NOMO-1 treated with dmso at 0.1 percent for 144 hours (cell line): ENCODE measurements around the gene PRKCSH.
"Not testable (repeated sequence)": the region's sequence is repeated elsewhere in the genome, so short reads cannot be mapped to it uniquely, and the experiment has no call there.

Experiments
- DNase-seq: peaks from one replicate; lab custom pipeline; 2025; ENCODE audit not compliant: unreplicated experiment; lab: John Stamatoyannopoulos, UW

Gene PRKCSH

GRCh38 chr19:11420429-11421370 lies 14.7 kb upstream of the PRKCSH start:
- no peak for DNase-seq

GRCh38 chr19:11421371-11422098 lies 13.9 kb upstream of the PRKCSH start:
- DNase-seq: no peak

DNA sequence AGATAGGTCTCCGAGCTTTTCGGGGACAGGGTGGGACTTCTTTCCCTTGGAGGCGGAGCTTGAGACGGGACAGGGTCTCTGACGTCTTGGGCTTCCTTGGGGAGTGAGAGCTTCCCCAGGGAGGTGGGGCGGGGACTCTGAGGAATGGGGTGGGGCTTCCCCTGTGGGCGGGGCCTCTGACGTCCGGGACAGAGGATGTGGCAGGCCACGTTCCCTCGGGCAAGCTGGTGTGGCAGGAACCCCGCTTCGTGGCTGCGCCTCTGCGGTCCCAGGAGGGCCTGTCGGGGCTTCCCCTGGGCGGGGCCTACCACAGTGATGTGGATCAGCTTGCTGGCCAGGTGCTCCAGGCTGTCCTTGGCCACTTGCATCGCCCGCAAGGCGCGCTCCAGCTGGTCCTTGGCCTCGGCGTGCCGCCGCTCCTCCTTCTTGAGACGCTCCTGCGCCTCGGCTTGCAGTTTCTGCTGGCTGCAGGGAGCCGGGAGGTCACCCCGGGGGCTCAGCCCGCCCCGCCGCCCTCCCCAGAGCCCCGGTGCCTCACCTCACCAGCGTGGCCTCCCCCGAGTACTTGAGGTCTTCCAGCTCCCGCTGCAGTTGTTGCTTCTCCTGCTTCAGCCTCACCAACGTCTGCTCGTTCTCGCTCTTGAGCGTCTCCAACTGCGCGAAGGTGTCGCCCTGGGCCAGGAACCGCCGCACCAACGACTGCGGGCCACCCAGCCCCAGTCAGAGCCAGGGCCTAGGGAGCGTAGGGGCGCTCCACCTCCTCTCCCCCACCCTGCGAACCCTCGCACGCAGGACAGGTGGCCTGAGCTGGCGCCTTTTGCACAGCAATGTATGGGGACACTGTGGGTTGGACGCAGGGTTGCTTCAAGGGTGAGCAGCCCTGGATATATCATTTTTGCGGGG lies 13.0 kb upstream of the PRKCSH start:
- DNase-seq: no peak

- no peak for DNase-seq
These were observed 12.2 kb upstream of the PRKCSH start for GRCh38 chr19:11423164-11423790.

GRCh38 chr19:11423791-11424181 lies 11.6 kb upstream of the PRKCSH start:
- DNase-seq: no peak

DNA sequence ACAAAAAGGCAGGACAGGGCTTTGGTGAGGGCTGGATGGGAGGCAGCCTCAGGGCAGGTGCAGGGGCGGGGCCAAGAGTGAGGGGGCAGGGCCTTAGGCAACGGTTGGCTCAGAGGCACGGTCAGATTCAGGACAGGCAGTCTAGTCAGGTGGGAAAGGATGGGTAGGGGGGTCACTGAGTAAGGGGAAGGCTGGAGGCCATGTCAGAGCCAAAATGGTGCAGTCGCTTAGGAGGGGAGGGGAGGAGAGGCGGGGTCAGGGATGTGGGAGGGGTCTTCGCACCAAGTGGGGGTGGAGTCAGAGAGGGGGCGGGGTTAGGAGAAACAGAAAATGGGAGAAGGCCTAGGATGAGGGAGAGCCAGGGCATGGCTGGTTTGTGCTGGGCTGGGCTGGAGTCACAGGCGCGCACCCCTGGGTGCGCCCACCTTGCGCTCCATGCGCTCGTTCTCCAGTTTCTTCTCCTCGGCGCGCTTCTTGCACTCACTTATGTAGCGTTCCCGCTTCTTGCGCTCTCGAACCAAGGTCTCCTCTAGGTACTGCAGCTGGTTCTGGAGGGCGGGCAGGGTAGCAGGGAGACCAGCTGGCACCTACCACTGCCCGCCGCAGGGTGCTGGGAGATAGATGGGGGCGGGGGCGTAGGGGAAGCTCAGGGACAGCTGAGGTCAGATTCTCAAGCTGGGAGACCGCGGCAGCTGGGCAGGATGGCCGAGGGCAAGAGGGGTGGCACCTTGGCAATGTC lies 9.5 kb upstream of the PRKCSH start:
- DNase-seq: no peak

DNA sequence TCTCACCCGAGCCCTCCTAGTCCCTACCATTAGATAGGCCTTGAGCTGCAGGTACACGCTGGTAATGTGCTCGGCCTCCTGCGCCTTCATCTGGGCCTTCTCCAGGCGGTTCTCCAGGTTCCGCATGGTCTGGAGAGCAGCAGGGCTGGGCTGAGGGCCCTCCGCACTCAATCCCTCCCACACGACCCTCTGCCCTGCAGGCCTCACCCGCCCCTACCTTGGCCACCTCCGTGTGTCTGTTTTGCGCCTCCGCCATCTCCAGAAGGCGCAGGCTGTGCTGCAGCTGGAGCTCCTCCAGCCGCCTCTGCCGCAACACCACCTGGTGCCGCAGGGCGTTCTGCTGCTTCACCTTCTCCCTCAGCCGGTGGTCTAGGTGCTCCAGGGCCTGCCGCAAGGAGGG lies 8.8 kb upstream of the PRKCSH start:
- no peak for DNase-seq

DNA sequence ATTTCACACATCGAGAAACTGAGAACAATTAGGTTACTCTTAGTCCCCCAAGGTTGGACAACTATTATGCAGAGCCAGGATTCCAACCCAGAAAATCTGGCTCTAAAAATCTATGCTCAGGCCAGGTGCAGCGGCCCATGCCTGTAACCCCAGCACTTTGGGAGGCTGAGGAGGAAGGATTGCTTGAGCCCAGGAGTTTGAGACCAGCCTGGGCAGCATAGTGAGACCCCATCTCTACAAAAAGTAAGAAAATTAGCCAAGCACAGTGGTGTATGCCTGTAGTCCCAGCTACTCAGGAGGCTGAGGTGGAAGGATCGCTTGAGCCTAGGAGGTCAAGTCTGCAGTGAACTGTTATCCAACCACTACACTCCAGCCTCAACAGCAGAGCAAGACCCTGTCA lies 1.9 kb upstream of the PRKCSH start:
- not testable (repeated sequence) for DNase-seq

DNA sequence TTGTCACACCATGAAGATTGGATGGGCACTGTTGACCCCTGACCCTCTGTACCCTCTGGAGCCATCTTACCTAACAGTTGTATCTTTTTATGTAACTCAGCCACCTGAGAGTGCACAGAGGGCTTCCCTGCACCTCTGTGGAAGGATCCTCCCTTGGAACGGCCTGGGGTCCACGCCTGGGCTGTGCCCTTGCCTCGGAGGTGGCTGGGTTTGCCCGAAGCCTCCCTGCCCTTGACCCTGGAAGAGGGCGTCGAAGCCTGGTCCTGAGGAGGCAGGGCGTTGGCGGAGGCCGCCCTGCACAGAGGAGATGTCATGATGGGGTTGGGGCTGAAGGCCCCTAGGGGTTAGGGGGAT lies 755 bp upstream of the PRKCSH start:
- no peak for DNase-seq

GRCh38 chr19:11435833-11436313 lies 438 bp downstream of the PRKCSH start:
- DNase-seq: no peak

DNA sequence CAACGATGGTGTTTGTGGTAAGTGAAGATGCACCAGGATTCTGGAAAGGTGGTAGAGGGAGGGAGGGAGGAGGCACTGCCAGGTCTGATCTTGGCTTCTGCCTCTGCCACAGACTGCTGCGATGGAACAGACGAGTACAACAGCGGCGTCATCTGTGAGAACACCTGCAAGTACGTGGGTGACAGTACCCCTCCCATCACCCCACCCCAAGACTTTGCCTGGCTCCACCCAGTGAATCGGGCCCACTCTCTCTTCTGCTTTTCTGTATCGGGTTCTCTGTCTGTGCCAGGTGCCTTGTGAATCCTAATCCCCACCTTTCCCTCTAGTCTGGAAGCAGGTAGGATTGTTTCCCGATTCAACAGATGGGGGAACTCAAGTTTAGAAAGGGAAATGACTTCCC lies 2.5 kb downstream of the PRKCSH start:
- DNase-seq: no peak

GRCh38 chr19:11444059-11444458 lies 8.6 kb downstream of the PRKCSH start:
- no peak for DNase-seq

DNA sequence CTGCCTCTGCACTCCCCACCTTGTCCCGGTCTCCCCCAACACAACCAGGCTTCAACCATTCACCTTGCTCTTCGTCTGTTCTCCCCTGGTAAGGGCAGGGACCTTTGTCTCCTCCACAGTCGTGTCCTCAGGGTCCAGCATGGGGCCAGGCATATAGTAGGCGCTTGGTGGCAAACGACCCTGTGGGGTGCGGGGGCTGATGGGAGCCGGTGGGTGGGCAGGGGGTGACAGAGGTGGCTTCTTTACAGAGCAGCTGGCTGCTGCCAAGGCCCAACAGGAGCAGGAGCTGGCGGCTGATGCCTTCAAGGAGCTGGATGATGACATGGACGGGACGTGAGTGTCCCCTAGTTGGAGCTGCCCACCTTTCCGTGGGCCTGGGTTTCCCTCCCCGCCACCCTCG lies 9.7 kb downstream of the PRKCSH start:
- no peak for DNase-seq

DNA sequence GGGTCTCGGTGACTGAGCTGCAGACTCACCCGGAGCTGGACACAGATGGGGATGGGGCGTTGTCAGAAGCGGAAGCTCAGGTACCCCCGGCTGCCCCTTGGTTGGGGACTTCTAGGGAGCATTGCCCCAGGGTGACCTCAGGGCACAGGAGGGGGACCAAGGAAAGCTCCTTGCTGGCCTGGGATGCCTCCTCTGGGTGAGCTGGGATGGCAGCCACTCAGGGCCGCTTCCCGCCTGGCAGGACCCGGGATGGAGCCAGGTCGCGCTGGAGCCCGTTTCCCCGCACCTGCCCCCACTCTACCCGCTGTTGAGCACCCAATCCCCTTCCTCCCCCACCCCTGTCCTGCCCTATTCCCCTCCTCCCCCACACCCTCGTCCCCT lies 10.8 kb downstream of the PRKCSH start:
- DNase-seq: no peak

- DNase-seq: no peak
These were observed 11.3 kb downstream of the PRKCSH start for GRCh38 chr19:11446652-11447301.

DNA sequence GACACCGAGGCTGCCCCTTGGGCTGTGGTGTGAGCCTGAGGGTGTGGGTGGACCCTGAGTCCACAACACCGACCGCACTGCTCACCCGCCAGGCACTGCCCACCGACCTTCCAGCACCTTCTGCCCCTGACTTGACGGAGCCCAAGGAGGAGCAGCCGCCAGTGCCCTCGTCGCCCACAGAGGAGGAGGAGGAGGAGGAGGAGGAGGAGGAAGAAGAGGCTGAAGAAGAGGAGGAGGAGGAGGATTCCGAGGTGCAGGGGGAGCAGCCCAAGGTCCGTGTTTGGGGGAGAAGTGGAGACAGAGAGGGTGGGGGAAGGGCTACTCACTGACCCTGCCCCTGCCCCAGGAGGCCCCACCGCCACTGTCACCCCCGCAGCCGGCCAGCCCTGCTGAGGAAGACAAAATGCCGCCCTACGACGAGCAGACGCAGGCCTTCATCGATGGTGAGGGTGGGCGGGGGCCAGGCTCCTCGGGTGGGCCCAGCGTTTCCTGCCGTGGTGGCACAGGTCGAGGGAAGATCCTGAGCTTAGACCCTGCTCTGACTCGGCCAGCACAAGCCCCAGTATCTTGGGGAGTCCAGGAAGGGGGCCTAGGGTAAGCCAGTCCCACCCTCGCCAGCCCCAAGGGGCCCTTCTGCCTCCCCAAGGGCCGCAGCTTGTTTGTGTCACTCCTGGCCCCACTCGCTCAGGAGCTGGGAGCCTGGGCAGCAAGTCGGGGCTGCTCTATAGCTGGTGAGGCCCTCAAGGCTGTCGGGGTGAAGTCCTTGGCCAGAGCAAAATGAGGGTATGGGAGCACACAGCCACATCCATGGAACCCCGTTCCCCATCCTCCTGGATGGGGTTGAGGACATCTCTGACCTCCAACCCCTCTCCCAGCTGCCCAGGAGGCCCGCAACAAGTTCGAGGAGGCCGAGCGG lies 12.2 kb downstream of the PRKCSH start:
- DNase-seq: no peak

DNA sequence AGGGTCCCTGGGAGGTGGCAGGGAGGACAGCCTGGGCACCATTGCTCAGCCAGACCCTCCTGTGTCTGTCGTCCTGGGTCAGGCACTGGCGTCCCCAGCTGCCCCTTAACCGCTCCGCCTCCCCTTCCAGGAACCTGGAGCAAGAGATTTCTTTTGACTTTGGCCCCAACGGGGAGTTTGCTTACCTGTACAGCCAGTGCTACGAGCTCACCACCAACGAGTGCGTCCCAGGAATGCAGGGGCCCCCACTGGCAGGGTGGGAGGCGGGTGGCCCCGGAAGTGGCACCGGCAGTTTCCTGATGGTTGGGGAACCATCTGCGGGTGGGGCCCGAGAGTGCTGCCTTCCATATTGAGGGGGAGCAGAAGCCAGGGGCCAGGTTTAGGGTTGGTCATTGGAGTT lies 13.0 kb downstream of the PRKCSH start:
- no peak for DNase-seq

DNA sequence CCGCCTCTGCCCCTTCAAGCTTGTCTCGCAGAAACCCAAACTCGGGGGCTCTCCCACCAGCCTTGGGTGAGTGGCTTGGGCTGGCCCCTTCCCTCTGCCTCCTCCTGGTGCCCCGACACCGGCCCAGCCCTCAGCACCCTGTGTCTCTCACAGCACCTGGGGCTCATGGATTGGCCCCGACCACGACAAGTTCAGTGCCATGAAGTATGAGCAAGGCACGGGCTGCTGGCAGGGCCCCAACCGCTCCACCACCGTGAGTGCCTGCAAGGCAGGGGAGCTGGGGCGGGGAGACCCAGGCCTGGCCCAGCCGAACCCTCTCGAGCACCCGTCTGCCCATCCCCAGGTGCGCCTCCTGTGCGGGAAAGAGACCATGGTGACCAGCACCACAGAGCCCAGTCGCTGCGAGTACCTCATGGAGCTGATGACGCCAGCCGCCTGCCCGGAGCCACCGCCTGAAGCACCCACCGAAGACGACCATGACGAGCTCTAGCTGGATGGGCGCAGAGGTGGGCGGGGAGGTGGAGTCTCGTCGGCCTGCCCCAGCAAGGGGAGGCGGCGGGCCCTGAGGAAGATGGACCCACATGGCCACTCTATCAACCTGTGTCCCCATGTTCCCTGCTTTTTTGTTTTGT lies 13.6 kb downstream of the PRKCSH start:
- no peak for DNase-seq
